Measurements from ENCODE around the gene OR2S2.

GRCh38 chr9:35952526-35953191 lies 5.3 kb downstream of the OR2S2 start:
- no peak for TF ChIP-seq POLR2A (IDR thresholded peaks at IDR 0.05; ENCODE audit: control extremely low read depth in 1 of 2, low read depth in 2 of 2, low read length in 2 of 2)
- TF ChIP-seq MAX (IDR thresholded peaks at IDR 0.05), result no peak
- TF ChIP-seq CTCF (IDR thresholded peaks at IDR 0.05; ENCODE audit: control extremely low read depth in 1 of 3, insufficient read depth in 1 of 3, low read depth in 1 of 3, low read length in 3 of 3), result no peak
- no peak for TF ChIP-seq TAF1 (IDR thresholded peaks at IDR 0.05; ENCODE audit: low read depth, low read length)
- no peak for TF ChIP-seq JUND (IDR thresholded peaks at IDR 0.05; ENCODE audit: low read length)
- no peak for TF ChIP-seq BACH1 (IDR thresholded peaks at IDR 0.05; ENCODE audit: low read length)

Measured in H1 (cell line).